ENCODE data around the gene GLS. TPM values are rescaled to one million over a fixed set of nuclear protein-coding genes. Genes with fewer than 3 reads are reported as not detected.
"Not testable (repeated sequence)": the region's sequence is repeated elsewhere in the genome, so short reads cannot be mapped to it uniquely, and the experiment has no call there.

GLS gene
- total RNA-seq, 2 experiments from 2014 or later, result 175 to 187 TPM

DNA sequence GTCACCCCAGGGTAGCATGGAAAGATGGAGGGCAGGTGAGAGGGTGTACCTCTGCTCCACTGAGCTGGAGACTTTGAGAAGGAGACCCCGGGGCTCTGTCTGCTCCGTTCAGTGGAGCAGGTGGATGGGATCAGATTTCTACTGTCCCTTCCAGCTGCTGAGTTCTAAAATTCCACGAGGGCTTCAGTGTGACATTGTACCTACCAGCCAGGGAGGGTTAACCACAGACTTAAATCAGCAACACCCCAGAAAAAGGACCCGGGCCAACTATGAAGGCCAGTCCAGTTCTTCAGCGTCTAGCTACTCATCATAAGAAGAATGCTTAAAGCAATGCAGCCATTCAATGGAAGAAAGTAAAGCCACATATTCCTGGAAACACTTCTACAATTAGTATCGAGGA lies 109.5 kb downstream of the GLS start:
- H3K36me3 Mint-ChIP-seq, result peaks cover 70% of the 10 kb centered on the region
- POLR2A ChIA-PET, result interaction anchor here (1.1 to 3.2 kb wide), 4 partner anchors 9 to 19 kb away, joined by 3 to 10 read pairs (median 6); no protein-coding TSS in a partner anchor
- H3K27ac Mint-ChIP-seq, result peak overlapping the region; percentile 58
- H3K4me1 Mint-ChIP-seq, result peaks cover 56% of the 10 kb centered on the region
- DNase-seq (no peak), ATAC-seq (ENCODE audit: low read depth) (no peak)
- H3K27me3 Mint-ChIP-seq, result no peaks in the 10 kb centered on the region
- H3K9me3 Mint-ChIP-seq, result no peaks in the 10 kb centered on the region
- no peak overlapping the region for H3K4me3 Mint-ChIP-seq

DNA sequence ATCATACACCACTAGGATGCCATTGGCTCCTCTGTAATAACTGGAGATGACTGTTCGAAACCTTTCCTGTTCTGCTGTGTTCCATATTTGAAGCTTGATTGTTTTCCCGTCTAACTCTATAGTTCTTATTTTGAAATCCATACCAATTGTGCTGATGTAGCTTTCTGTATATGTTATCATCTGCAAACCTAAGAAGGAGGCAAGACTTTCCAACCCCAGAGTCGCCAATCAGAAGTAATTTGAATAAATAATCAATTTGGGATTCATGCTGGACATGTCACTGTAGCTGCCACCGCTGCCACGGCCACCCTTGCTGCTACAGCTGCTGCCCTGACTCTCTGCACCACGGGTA lies 112.6 kb downstream of the GLS start:
- POLR2A ChIA-PET, result interaction anchor here (0.7 to 2.7 kb wide), 4 partner anchors 14 to 42 kb away, joined by 3 to 8 read pairs (median 6); no protein-coding TSS in a partner anchor
- Mint-ChIP-seq H3K27me3 (no peaks in the 10 kb centered on the region), H3K27ac (peak overlapping the region; percentile 65), H3K4me1 (peaks cover 60% of the 10 kb centered on the region), H3K4me3 (no peak overlapping the region), H3K9me3 (no peaks in the 10 kb centered on the region), H3K36me3 (peaks cover 76% of the 10 kb centered on the region)
- ATAC-seq (ENCODE audit: low read depth) (no peak), DNase-seq (no peak)

DNA sequence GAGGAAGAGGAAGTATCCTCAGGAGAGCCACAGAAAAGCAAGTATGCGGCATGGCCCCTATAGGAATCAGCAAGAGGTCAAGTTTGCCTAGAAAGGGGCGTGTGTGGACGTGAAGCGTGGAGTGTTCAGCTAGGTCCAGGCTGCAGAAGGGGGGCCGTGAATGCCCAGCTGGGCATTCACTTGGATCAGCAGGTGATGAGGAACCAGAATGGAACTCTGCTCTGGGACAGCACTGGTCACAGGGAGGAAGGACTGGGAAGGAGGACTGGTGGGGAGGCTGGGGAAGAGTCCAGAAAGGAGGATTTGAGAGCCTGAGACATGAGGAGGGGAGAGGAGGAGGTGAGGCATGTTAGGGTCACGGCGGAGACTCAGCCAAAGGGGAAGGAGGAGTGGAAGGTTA lies 113.5 kb downstream of the GLS start:
- ATAC-seq (ENCODE audit: low read depth), result no peak
- Mint-ChIP-seq H3K4me1 (peaks cover 60% of the 10 kb centered on the region), H3K9me3 (no peaks in the 10 kb centered on the region), H3K27ac (peak overlapping the region; percentile 14), H3K36me3 (peaks cover 74% of the 10 kb centered on the region), H3K4me3 (no peak overlapping the region), H3K27me3 (no peaks in the 10 kb centered on the region)
- no peak for DNase-seq
- POLR2A ChIA-PET, result interaction anchor here (1.8 to 2.4 kb wide), 2 partner anchors 14 to 29 kb away, joined by 5 to 7 read pairs; no protein-coding TSS in a partner anchor

DNA sequence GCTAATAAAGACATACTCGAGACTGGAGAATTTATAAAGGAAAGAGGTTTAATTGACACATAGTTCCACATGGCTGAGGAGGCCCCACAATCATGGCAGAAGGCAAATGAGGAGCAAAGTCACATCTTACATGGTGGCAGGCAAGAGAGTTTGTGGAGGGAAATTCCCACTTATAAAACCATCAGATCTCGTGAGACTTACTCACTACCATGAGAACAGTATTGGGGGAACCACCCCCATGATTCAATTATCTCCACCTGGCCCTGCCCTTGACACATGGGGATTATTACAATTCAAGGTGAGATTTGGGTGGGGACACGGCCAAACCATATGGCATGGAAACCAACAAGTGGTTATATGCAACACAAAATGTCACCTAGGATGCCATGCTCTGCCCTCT lies 114.7 kb downstream of the GLS start:
- Mint-ChIP-seq H3K27ac (peak overlapping the region; percentile 83), H3K36me3 (peaks cover 77% of the 10 kb centered on the region), H3K4me1 (peaks cover 65% of the 10 kb centered on the region)
- POLR2A ChIA-PET, result interaction anchor here (1.8 kb wide), 1 partner anchor 28 kb away, joined by 5 read pairs; no protein-coding TSS in a partner anchor
- not testable (repeated sequence) for DNase-seq; H3K4me3 Mint-ChIP-seq; H3K9me3 Mint-ChIP-seq; H3K27me3 Mint-ChIP-seq; ATAC-seq (ENCODE audit: low read depth)

- POLR2A ChIA-PET, result interaction anchor here (1.4 to 2.7 kb wide), 5 partner anchors 9 to 33 kb away, joined by 4 to 8 read pairs (median 6); partner anchors contain the start of gene STAT1
- H3K27ac Mint-ChIP-seq, result peak overlapping the region; percentile 67
- peaks cover 70% of the 10 kb centered on the region for H3K4me1 Mint-ChIP-seq
- no peaks in the 10 kb centered on the region for H3K27me3 Mint-ChIP-seq
- no peak overlapping the region for H3K4me3 Mint-ChIP-seq
- peak; percentile 63 for ATAC-seq (ENCODE audit: low read depth)
- peaks cover 81% of the 10 kb centered on the region for H3K36me3 Mint-ChIP-seq
- H3K9me3 Mint-ChIP-seq, result no peaks in the 10 kb centered on the region
- no peak for DNase-seq
These were observed 115.8 kb downstream of the GLS start for GRCh38 chr2:190996338-190996946.

DNA sequence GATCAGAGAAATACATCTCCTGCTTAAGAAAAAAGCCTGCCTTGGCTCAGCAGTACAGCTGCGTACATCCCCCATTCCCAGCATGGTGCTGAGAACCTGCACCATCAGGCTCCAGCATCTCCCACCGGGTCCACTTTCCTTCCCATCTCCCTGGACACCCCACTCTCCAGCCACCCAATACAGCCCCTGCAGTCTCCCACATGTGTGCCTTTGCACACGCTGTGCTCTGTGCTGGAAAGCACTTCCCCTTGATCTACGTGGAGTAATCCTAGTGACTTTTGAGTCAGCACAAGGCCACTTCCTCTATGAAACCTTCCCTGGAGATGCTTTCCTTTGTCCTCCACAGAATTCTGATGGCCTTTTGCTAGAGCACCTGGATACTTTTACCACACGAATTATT lies 116.3 kb downstream of the GLS start:
- Mint-ChIP-seq H3K27me3 (no peaks in the 10 kb centered on the region), H3K9me3 (no peaks in the 10 kb centered on the region), H3K27ac (peak overlapping the region; percentile 67), H3K4me3 (no peak overlapping the region), H3K4me1 (peaks cover 71% of the 10 kb centered on the region), H3K36me3 (peaks cover 85% of the 10 kb centered on the region)
- POLR2A ChIA-PET, result interaction anchor here (0.8 to 2.7 kb wide), 6 partner anchors 9 to 32 kb away, joined by 4 to 8 read pairs (median 6); partner anchors contain the start of gene STAT1
- ATAC-seq (ENCODE audit: low read depth), result no peak
- no peak for DNase-seq

GRCh38 chr2:190997526-190998113 lies 117.0 kb downstream of the GLS start:
- Mint-ChIP-seq H3K4me1 (peaks cover 71% of the 10 kb centered on the region), H3K27ac (no peak overlapping the region), H3K9me3 (no peaks in the 10 kb centered on the region), H3K4me3 (no peak overlapping the region), H3K36me3 (peaks cover 86% of the 10 kb centered on the region), H3K27me3 (no peaks in the 10 kb centered on the region)
- DNase-seq (no peak), ATAC-seq (ENCODE audit: low read depth) (no peak)
- POLR2A ChIA-PET, result interaction anchor here (0.8 to 2.7 kb wide), 4 partner anchors 10 to 26 kb away, joined by 5 to 8 read pairs (median 6); no protein-coding TSS in a partner anchor

GRCh38 chr2:190999058-190999457 lies 118.4 kb downstream of the GLS start:
- H3K4me1 Mint-ChIP-seq, result peaks cover 75% of the 10 kb centered on the region
- H3K27me3 Mint-ChIP-seq, result no peaks in the 10 kb centered on the region
- peaks cover 88% of the 10 kb centered on the region for H3K36me3 Mint-ChIP-seq
- POLR2A ChIA-PET, result interaction anchor here (0.8 to 8.2 kb wide), 5 partner anchors 11 to 24 kb away, joined by 3 to 49 read pairs (median 7); partner anchors contain the start of gene STAT1
- DNase-seq (no peak), ATAC-seq (ENCODE audit: low read depth) (no peak)
- H3K27ac Mint-ChIP-seq, result peak overlapping the region; percentile 14
- no peak overlapping the region for H3K4me3 Mint-ChIP-seq
- H3K9me3 Mint-ChIP-seq, result peaks cover 4% of the 10 kb centered on the region

GRCh38 chr2:190999949-191000665 lies 119.5 kb downstream of the GLS start:
- no peaks in the 10 kb centered on the region for H3K27me3 Mint-ChIP-seq
- peak overlapping the region; percentile 13 for H3K27ac Mint-ChIP-seq
- H3K9me3 Mint-ChIP-seq, result peaks cover 11% of the 10 kb centered on the region
- DNase-seq (no peak), ATAC-seq (ENCODE audit: low read depth) (no peak)
- POLR2A ChIA-PET, result interaction anchor here (1.4 to 8.2 kb wide), 4 partner anchors 12 to 20 kb away, joined by 5 to 49 read pairs (median 5); partner anchors contain the start of gene STAT1
- peaks cover 92% of the 10 kb centered on the region for H3K36me3 Mint-ChIP-seq
- no peak overlapping the region for H3K4me3 Mint-ChIP-seq
- peaks cover 77% of the 10 kb centered on the region for H3K4me1 Mint-ChIP-seq

DNA sequence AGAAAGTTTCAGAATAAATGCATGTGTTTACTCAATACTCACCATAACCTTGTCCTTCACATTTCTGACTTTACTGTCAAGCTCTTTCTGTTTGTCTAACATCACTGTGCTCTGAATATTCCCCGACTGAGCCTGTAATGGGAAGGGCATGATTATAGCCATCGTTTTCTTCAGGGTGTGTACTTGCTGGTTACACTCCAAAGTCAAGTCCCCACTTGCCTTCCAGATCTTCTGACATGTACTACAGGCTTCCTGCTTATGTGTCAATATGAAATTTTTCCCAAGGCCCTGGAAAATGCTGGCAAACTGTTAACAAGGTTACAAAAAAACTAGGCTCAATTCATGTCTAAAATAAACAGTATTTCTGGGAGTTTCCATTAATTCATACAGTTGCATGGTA lies 120.4 kb downstream of the GLS start:
- no peak for DNase-seq
- Mint-ChIP-seq H3K9me3 (peaks cover 11% of the 10 kb centered on the region), H3K4me3 (peak overlapping the region; percentile 4), H3K27ac (peak overlapping the region; percentile 68), H3K27me3 (no peaks in the 10 kb centered on the region), H3K36me3 (peaks cover 92% of the 10 kb centered on the region), H3K4me1 (peaks cover 72% of the 10 kb centered on the region)
- POLR2A ChIA-PET, result interaction anchor here (1.4 to 8.2 kb wide), 3 partner anchors 12 to 19 kb away, joined by 5 to 49 read pairs (median 5); partner anchors contain the start of gene STAT1
- no peak for ATAC-seq (ENCODE audit: low read depth)

DNA sequence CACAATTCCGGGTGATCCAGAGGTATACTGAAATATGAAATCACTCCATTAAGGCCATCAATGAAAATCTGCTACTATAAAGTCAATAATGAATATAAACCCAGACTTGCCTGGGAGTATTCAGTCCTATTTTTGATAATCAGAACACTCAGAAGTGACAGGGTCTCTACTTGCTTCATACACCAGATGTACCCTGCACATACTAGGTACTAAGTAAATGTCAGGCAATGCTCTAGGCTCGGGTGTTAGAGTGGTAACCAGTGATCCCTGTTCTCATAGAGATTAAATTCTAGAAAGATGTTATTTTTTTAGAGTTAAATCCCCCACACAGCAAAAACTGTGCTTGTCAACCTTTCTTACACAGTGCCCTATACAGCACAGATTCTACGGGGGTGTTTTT lies 121.0 kb downstream of the GLS start:
- H3K27me3 Mint-ChIP-seq, result no peaks in the 10 kb centered on the region
- ATAC-seq (ENCODE audit: low read depth), result no peak
- peak overlapping the region; percentile 6 for H3K27ac Mint-ChIP-seq
- peaks cover 73% of the 10 kb centered on the region for H3K4me1 Mint-ChIP-seq
- H3K9me3 Mint-ChIP-seq, result peaks cover 11% of the 10 kb centered on the region
- peaks cover 92% of the 10 kb centered on the region for H3K36me3 Mint-ChIP-seq
- POLR2A ChIA-PET, result interaction anchor here (1.4 to 8.2 kb wide), 3 partner anchors 11 to 19 kb away, joined by 5 to 49 read pairs (median 5); partner anchors contain the start of gene STAT1
- no peak for DNase-seq
- H3K4me3 Mint-ChIP-seq, result no peak overlapping the region

- Mint-ChIP-seq H3K27me3 (no peaks in the 10 kb centered on the region), H3K4me1 (peaks cover 77% of the 10 kb centered on the region), H3K4me3 (peak overlapping the region; percentile 28), H3K27ac (peak overlapping the region; percentile 80), H3K9me3 (peaks cover 15% of the 10 kb centered on the region), H3K36me3 (peaks cover 97% of the 10 kb centered on the region)
- POLR2A ChIA-PET, result interaction anchor here (1.0 to 8.2 kb wide), 3 partner anchors 9 to 22 kb away, joined by 4 to 49 read pairs (median 4); partner anchors contain the start of gene STAT1
- DNase-seq (no peak), ATAC-seq (ENCODE audit: low read depth) (peak; percentile 26)
These were observed 123.0 kb downstream of the GLS start for GRCh38 chr2:191003405-191004309.

Data from activated naive CD8-positive, alpha-beta T cell treated with anti-CD3 and anti-CD28 coated beads, Interleukin-2, amount 10 ng/mL, durations not matched to agents 7 days and 5 days (primary cell).